GM12872 (cell line): ENCODE measurements around the gene ADAMTS4.

Experiments used
- TF ChIP-seq, protein P1 (sequence below): IDR thresholded peaks from 3 replicates; pipeline ENCODE4 v1.5.1; 2011; ENCODE audit warnings: low read depth, mild to moderate bottlenecking, low read length, moderate library complexity; ENCODE audit not compliant: insufficient read depth

ADAMTS4 gene

DNA sequence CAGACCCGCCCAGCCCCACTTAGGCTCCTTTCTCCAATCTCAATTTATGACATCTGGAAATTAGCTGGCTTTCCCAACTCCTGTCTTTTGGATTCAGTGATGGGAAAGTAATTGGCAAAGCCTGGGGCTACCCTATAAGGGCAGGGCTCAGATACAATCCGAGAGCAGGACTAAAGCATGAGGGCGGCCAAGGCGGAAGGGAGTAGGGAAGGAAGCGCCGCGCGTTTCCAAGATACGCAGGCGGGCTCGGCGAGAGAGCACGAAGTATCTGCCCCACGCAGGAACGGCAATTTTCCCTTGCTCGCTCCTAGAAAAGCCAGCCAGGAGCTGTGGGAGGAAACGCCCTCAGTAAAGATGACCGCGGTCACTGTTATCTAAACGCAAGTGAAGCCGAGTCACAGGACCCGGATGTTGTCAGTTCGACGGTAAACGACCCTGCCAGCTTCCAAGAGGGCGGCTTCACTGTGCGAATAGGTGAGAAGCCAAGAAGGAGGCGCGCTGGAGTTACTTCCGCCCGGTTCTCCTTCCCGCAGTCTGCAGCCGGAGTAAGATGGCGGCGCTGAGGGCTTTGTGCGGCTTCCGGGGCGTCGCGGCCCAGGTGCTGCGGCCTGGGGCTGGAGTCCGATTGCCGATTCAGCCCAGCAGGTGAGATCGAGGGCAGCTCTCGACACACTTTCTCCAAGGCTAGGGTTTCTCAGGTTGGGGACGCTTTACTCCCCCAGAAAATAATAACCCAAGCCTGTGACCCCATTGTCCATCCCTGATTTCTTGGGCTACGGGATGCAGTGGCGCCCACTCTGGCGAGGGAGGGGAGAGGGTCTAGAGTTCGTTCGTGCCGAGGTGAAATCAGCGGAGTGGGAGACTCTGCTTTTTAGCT, 3.2 kb upstream of the ADAMTS4 start, which contains the start of gene NDUFS2:
NDUFS2 (plus strand) TSS at position 532 of the 877 bp plus-strand sequence; CDS start at position 551, 19 bp downstream.
- TF ChIP-seq, protein P1, sequence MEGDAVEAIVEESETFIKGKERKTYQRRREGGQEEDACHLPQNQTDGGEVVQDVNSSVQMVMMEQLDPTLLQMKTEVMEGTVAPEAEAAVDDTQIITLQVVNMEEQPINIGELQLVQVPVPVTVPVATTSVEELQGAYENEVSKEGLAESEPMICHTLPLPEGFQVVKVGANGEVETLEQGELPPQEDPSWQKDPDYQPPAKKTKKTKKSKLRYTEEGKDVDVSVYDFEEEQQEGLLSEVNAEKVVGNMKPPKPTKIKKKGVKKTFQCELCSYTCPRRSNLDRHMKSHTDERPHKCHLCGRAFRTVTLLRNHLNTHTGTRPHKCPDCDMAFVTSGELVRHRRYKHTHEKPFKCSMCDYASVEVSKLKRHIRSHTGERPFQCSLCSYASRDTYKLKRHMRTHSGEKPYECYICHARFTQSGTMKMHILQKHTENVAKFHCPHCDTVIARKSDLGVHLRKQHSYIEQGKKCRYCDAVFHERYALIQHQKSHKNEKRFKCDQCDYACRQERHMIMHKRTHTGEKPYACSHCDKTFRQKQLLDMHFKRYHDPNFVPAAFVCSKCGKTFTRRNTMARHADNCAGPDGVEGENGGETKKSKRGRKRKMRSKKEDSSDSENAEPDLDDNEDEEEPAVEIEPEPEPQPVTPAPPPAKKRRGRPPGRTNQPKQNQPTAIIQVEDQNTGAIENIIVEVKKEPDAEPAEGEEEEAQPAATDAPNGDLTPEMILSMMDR: peak; percentile 37; the same call in 2 of the 3 replicates

DNA sequence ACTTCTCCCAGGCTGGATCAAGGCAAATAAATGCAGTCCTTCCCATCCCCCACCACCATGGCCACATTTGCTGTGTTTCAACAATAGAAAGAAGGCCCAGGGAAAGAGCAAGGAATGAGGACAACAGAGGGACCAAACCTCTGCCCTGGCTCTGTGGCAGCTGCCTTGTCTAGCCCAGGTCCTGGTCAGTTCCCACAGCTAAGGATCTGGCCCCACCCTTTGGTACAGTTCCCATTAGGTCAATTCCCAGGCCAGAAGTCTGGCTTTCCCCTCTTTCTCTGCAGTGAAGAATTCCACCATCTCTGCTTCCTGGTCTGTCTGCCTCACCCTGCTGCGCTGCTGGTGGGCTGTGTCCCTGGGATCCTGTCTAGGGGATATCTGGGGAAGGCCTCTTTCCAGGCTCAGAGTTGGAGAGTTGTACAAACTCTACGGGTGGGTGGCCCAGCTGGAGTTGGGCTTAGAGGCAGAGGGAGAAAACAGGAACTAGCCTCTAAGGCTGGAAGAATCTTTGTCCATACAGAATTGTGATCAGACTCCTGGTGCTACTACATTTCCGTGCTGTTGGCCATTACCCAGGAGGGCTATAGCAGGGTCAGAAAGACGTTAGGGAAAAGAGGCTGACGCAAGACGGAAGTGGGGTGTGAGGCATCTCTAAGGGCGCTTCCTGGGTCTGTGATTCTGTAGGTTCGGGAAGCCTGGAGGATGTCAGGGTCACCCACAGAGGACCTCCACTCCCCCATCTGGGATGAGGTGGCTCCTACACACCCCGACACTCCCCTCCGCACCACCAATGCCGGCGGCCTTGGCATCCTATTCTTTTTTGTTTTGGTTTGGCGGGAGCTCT, 2.4 kb upstream of the ADAMTS4 start:
- TF ChIP-seq, protein P1: no peak

DNA sequence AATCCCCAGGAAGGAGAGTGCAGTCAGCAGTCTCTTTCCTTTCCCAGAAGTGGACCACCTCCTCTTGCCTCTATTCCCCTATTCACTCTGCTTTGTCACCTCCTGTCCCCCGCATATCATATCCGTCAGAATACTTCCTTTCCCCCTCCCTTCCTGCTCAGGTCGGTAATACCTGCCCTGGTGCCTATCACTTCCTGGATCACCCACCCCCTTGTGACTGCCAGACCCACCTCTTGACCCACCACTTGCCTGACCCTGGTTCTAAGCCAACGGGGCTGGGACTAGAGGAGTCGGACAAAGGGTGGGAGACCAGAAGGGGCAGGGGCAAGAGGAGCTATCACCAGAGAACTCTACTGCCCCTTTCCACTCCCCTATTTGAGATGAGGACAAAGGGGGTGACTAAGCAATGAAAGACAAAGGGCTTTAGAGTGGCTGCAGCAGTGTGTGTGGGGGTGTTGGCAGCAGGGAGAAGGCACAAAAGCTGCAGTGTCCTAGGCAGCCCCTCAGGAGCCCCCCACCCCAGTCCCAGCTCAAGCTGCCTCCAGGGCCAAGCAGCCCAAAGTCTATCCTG, 1.7 kb upstream of the ADAMTS4 start:
- TF ChIP-seq, protein P1: no peak

- TF ChIP-seq, protein P1: no peak
Measured at GRCh38 chr1:161199506-161200139, 769 bp upstream of the ADAMTS4 start.

GRCh38 chr1:161198194-161198896, 509 bp downstream of the ADAMTS4 start:
- TF ChIP-seq, protein P1: no peak

DNA sequence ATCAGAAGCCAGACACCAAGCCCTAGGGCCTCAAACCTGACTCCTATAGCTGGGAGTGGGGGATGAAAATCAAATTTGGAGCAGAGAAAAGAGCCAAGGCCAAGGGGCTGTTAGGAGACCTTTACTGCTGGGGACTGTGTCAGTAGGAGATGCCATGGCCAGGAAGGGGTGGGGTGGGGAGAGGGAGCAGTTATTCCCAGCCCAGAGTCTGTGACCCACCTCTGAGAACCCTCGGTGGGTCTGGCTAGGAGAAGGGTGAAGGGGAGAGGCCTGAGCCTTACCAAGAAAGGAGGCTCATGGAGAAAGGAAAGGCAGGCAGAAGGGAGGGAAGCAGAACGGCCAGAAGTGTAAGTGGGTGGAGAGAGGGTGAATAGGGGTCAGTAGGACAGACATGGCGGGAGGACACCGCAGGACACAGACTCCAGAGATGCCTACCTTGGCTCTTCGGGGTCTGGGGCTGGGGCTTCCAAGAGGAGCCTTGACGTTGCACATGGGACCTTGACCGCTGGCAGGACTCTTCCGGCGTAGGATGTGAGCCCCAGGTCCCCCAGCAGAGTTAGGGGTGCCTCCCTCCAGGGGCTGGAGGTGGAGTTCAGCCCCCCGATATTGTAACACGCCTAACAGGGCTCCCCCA, 1.2 kb downstream of the ADAMTS4 start:
- TF ChIP-seq, protein P1: no peak
